ENCODE data around the gene MGMT. TPM values are rescaled to one million over a fixed set of nuclear protein-coding genes. Genes with fewer than 3 reads are reported as not detected.

The MGMT gene
- total and polyA plus RNA-seq, 2 of the 4 experiments (the other 2 are of a cell fraction), result 11.5 to 17.8 TPM

GRCh38 chr10:129779126-129780111, 312.4 kb downstream of the MGMT start:
- POLR2A ChIA-PET (ENCODE audit: unreplicated experiment), result no interaction called here
- no peak overlapping the region for H3K9ac ChIP-seq (ENCODE audit: low read depth, low read length)
- H3K36me3 ChIP-seq (ENCODE audit: control insufficient read depth, insufficient read depth, low read length), result no peaks in the 10 kb centered on the region
- H3K4me2 ChIP-seq (ENCODE audit: low read depth, low read length), result no peak overlapping the region
- H3K9me1 ChIP-seq (ENCODE audit: insufficient read depth, low read length), result no peaks in the 10 kb centered on the region
- TF ChIP-seq MAFK (IDR thresholded peaks at IDR 0.05; ENCODE audit: low read depth, low read length), result no peak
- TF ChIP-seq ELK1 (IDR thresholded peaks at IDR 0.05; ENCODE audit: borderline replicate concordance, low read depth, low read length), result no peak
- TF ChIP-seq RAD21 (IDR thresholded peaks at IDR 0.05; ENCODE audit: low read length), result no peak
- TF ChIP-seq POLR2A (IDR thresholded peaks at IDR 0.05; ENCODE audit: low read depth, low read length), result no peak
- TF ChIP-seq FOS (IDR thresholded peaks at IDR 0.05; ENCODE audit: low read depth, low read length), result no peak
- no peak for TF ChIP-seq CTCF (conservative IDR thresholded peaks at IDR 0.05; ENCODE audit: low read depth, low read length)
- no peak overlapping the region for H3K27ac ChIP-seq (ENCODE audit: insufficient read depth, low read length)
- no peaks in the 10 kb centered on the region for H3K27me3 ChIP-seq (ENCODE audit: control insufficient read depth, insufficient read depth, low read length)
- ATAC-seq (ENCODE audit: low read depth), result no peak
- no TSS peak for BruUV-seq (replicated peaks)
- dilution Hi-C loops (cut with HindIII; ENCODE audit: low sequenced_read_pairs, unreplicated experiment) (no loop called here), in situ Hi-C loops (cut with MboI; ENCODE audit: low sequenced_read_pairs) (no loop called here), intact Hi-C loops (cut with micrococcal nuclease) (no loop called here)
- no peak overlapping the region for H2BK5ac ChIP-seq (ENCODE audit: low read depth, low read length, poor library complexity, severe bottlenecking)
- no peak overlapping the region for H3K23ac ChIP-seq (ENCODE audit: low read depth, low read length)
- H3K14ac ChIP-seq (replicated peaks; ENCODE audit: low read depth, low read length), result no peak overlapping the region
- H4K20me1 ChIP-seq (ENCODE audit: insufficient read depth, low read length), result no peaks in the 10 kb centered on the region
- peaks cover 39% of the 10 kb centered on the region for H3K9me3 ChIP-seq (ENCODE audit: control insufficient read depth, insufficient read depth, low read length)
- no peak overlapping the region for H2BK15ac ChIP-seq (ENCODE audit: low read depth, low read length)
- no peak overlapping the region for H2AK9ac ChIP-seq (replicated peaks; ENCODE audit: low read depth, low read length, poor library complexity)
- no peak overlapping the region for H3K4ac ChIP-seq (ENCODE audit: low read depth, low read length)
- no peak overlapping the region for H2BK120ac ChIP-seq (ENCODE audit: low read depth, low read length)
- H3K4me1 ChIP-seq (ENCODE audit: control insufficient read depth, insufficient read depth, low read length), result no peaks in the 10 kb centered on the region
- H3K79me1 ChIP-seq (ENCODE audit: low read depth in 1 of 2, low read length in 2 of 2), result no peaks in the 10 kb centered on the region
- no peak for DNase-seq
- CTCF ChIA-PET, result no interaction called here
- no peak overlapping the region for H3K4me3 ChIP-seq (ENCODE audit: insufficient read depth, low read depth, low read length)
- H2BK20ac ChIP-seq (ENCODE audit: low read depth, low read length), result no peak overlapping the region
- H2AFZ ChIP-seq (replicated peaks; ENCODE audit: low read length, poor library complexity), result no peak overlapping the region
- H4K91ac ChIP-seq (ENCODE audit: insufficient read depth, low read depth, low read length), result no peak overlapping the region
- no peak overlapping the region for H4K8ac ChIP-seq (ENCODE audit: low read depth in 2 of 2, low read length in 2 of 2)
- H2AK5ac ChIP-seq (ENCODE audit: low read depth, low read length), result no peak overlapping the region
- WGBS, 2 experiments (ENCODE audit: extremely low coverage in 2 of 2, insufficient read length in 1 of 2), result 91% methylated on average over 23 of the region's 35 CpGs; no CpG with 5 or more reads in 1 of the 2 experiments
- no peak overlapping the region for H4K5ac ChIP-seq (ENCODE audit: low read depth, low read length)
- H3K18ac ChIP-seq (ENCODE audit: low read depth, low read length), result no peak overlapping the region
- no peak overlapping the region for H3K56ac ChIP-seq (ENCODE audit: extremely low read depth, insufficient read depth, low read length)

Measured in IMR-90 (cell line).